Measurements from ENCODE around the gene NRIP2. TPM values are rescaled to one million over a fixed set of nuclear protein-coding genes. Genes with fewer than 3 reads are reported as not detected.

NRIP2 gene
- total and polyA plus RNA-seq, 2 experiments from 2014 or later = 0.66 TPM; not detected in 1

DNA sequence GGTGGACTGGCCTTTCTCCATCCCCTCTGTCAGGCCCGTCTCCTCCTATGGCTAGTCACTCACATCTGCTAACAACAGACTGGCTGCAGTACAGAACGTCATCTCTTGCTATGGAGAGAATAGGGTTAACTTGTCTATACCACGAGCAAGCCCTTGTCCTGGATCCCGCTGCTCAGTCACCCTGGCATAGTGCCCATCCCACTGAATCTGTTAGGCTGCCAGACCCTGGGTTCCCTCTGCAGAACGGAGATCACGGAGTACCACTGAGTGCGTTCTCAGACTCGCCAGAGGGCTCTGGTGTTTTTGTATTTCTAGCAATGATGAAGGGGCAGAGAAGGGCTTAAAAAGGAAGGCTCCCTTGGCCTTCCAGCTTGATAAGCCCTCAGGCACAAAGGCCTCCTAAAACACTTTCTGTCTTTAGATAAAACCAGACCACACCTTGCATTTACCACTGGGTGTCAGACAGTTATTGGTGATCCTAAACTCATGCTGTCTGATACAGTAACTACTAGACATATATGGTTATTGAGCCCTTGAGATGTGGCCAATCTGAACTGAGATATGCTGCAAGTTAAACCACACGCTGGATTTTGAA, 6.3 kb upstream of the NRIP2 start (continued):
- TF ChIP-seq, protein P1, sequence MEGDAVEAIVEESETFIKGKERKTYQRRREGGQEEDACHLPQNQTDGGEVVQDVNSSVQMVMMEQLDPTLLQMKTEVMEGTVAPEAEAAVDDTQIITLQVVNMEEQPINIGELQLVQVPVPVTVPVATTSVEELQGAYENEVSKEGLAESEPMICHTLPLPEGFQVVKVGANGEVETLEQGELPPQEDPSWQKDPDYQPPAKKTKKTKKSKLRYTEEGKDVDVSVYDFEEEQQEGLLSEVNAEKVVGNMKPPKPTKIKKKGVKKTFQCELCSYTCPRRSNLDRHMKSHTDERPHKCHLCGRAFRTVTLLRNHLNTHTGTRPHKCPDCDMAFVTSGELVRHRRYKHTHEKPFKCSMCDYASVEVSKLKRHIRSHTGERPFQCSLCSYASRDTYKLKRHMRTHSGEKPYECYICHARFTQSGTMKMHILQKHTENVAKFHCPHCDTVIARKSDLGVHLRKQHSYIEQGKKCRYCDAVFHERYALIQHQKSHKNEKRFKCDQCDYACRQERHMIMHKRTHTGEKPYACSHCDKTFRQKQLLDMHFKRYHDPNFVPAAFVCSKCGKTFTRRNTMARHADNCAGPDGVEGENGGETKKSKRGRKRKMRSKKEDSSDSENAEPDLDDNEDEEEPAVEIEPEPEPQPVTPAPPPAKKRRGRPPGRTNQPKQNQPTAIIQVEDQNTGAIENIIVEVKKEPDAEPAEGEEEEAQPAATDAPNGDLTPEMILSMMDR (conservative IDR thresholded peaks at IDR 0.05; ENCODE audit: low read depth in 2 of 2) = no peak
- TF ChIP-seq CREB1 (CRISPR knock-in tag; IDR thresholded peaks at IDR 0.05; ENCODE audit: low read depth) (no peak), JUNB (IDR thresholded peaks at IDR 0.05; ENCODE audit: unreplicated experiment) (no peak), NANOG (IDR thresholded peaks at IDR 0.05; ENCODE audit: borderline replicate concordance) (no peak), ZNF114 (CRISPR knock-in tag; IDR thresholded peaks at IDR 0.05) (no peak), POLR2AphosphoS5 (IDR thresholded peaks at IDR 0.05; ENCODE audit: low read depth) (no peak)
- TF ChIP-seq, protein P2, sequence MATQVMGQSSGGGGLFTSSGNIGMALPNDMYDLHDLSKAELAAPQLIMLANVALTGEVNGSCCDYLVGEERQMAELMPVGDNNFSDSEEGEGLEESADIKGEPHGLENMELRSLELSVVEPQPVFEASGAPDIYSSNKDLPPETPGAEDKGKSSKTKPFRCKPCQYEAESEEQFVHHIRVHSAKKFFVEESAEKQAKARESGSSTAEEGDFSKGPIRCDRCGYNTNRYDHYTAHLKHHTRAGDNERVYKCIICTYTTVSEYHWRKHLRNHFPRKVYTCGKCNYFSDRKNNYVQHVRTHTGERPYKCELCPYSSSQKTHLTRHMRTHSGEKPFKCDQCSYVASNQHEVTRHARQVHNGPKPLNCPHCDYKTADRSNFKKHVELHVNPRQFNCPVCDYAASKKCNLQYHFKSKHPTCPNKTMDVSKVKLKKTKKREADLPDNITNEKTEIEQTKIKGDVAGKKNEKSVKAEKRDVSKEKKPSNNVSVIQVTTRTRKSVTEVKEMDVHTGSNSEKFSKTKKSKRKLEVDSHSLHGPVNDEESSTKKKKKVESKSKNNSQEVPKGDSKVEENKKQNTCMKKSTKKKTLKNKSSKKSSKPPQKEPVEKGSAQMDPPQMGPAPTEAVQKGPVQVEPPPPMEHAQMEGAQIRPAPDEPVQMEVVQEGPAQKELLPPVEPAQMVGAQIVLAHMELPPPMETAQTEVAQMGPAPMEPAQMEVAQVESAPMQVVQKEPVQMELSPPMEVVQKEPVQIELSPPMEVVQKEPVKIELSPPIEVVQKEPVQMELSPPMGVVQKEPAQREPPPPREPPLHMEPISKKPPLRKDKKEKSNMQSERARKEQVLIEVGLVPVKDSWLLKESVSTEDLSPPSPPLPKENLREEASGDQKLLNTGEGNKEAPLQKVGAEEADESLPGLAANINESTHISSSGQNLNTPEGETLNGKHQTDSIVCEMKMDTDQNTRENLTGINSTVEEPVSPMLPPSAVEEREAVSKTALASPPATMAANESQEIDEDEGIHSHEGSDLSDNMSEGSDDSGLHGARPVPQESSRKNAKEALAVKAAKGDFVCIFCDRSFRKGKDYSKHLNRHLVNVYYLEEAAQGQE (IDR thresholded peaks at IDR 0.05; ENCODE audit: unreplicated experiment) = no peak
- TF ChIP-seq, protein P3, sequence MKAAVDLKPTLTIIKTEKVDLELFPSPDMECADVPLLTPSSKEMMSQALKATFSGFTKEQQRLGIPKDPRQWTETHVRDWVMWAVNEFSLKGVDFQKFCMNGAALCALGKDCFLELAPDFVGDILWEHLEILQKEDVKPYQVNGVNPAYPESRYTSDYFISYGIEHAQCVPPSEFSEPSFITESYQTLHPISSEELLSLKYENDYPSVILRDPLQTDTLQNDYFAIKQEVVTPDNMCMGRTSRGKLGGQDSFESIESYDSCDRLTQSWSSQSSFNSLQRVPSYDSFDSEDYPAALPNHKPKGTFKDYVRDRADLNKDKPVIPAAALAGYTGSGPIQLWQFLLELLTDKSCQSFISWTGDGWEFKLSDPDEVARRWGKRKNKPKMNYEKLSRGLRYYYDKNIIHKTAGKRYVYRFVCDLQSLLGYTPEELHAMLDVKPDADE (IDR thresholded peaks at IDR 0.05) = no peak

DNA sequence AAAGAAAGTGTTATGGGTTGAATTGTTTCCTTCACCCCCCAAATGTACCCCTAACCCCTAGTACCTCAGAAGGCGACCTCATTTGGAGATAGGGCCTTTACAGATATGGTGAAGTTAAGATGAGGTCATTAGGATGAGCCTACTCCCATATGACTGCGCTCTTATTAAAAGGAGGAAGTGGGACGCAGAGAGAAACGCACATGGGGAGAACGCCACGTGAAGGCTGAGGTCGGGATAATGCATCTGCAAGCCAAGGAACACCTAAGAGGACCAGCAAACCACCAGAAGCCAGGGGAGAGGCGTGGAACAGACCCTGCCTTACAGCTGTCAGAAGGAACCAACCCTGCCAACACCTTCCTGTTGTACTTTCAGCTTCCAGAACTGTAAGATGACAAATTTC, 1.7 kb upstream of the NRIP2 start:
- Mint-ChIP-seq H3K27ac (no peak overlapping the region), H3K9me3 (no peaks in the 10 kb centered on the region; the same call in 2 of the 3 replicates), H3K36me3 (ENCODE audit: low read depth) (peaks cover 9% of the 10 kb centered on the region), H3K4me3 (no peak overlapping the region), H3K27me3 (ENCODE audit: insufficient read depth, low read depth, poor library complexity) (peaks cover 8% of the 10 kb centered on the region), H3K4me1 (peaks cover 19% of the 10 kb centered on the region)
- Histone ChIP-seq H3K27me3 (ENCODE audit: insufficient read depth) (no peaks in the 10 kb centered on the region), H3K4me3 (no peak overlapping the region), H3K79me2 (replicated peaks; ENCODE audit: insufficient read depth) (no peaks in the 10 kb centered on the region), H3K27ac (ENCODE audit: low read depth) (no peak overlapping the region), H3F3A (replicated peaks; ENCODE audit: low read depth) (0 out of 2 replicates have a peak, but pooled peaks cover 3% of the 10 kb centered on the region), H3K9me2 (ENCODE audit: insufficient read depth) (no peaks in the 10 kb centered on the region), H3K36me3 (ENCODE audit: insufficient read depth) (no peaks in the 10 kb centered on the region), H4K20me1 (replicated peaks; ENCODE audit: insufficient read depth) (peaks cover 4% of the 10 kb centered on the region; the same call in 1 of the 2 replicates), H3K4me1 (ENCODE audit: insufficient read depth) (peaks cover 12% of the 10 kb centered on the region; the same call in 1 of the 2 replicates), H2AFZ (no peak overlapping the region), H3K4me2 (no peak overlapping the region)
- no peak for DNase-seq (ENCODE audit: low spot score)
- no peak for ATAC-seq
- TF ChIP-seq, protein P4, sequence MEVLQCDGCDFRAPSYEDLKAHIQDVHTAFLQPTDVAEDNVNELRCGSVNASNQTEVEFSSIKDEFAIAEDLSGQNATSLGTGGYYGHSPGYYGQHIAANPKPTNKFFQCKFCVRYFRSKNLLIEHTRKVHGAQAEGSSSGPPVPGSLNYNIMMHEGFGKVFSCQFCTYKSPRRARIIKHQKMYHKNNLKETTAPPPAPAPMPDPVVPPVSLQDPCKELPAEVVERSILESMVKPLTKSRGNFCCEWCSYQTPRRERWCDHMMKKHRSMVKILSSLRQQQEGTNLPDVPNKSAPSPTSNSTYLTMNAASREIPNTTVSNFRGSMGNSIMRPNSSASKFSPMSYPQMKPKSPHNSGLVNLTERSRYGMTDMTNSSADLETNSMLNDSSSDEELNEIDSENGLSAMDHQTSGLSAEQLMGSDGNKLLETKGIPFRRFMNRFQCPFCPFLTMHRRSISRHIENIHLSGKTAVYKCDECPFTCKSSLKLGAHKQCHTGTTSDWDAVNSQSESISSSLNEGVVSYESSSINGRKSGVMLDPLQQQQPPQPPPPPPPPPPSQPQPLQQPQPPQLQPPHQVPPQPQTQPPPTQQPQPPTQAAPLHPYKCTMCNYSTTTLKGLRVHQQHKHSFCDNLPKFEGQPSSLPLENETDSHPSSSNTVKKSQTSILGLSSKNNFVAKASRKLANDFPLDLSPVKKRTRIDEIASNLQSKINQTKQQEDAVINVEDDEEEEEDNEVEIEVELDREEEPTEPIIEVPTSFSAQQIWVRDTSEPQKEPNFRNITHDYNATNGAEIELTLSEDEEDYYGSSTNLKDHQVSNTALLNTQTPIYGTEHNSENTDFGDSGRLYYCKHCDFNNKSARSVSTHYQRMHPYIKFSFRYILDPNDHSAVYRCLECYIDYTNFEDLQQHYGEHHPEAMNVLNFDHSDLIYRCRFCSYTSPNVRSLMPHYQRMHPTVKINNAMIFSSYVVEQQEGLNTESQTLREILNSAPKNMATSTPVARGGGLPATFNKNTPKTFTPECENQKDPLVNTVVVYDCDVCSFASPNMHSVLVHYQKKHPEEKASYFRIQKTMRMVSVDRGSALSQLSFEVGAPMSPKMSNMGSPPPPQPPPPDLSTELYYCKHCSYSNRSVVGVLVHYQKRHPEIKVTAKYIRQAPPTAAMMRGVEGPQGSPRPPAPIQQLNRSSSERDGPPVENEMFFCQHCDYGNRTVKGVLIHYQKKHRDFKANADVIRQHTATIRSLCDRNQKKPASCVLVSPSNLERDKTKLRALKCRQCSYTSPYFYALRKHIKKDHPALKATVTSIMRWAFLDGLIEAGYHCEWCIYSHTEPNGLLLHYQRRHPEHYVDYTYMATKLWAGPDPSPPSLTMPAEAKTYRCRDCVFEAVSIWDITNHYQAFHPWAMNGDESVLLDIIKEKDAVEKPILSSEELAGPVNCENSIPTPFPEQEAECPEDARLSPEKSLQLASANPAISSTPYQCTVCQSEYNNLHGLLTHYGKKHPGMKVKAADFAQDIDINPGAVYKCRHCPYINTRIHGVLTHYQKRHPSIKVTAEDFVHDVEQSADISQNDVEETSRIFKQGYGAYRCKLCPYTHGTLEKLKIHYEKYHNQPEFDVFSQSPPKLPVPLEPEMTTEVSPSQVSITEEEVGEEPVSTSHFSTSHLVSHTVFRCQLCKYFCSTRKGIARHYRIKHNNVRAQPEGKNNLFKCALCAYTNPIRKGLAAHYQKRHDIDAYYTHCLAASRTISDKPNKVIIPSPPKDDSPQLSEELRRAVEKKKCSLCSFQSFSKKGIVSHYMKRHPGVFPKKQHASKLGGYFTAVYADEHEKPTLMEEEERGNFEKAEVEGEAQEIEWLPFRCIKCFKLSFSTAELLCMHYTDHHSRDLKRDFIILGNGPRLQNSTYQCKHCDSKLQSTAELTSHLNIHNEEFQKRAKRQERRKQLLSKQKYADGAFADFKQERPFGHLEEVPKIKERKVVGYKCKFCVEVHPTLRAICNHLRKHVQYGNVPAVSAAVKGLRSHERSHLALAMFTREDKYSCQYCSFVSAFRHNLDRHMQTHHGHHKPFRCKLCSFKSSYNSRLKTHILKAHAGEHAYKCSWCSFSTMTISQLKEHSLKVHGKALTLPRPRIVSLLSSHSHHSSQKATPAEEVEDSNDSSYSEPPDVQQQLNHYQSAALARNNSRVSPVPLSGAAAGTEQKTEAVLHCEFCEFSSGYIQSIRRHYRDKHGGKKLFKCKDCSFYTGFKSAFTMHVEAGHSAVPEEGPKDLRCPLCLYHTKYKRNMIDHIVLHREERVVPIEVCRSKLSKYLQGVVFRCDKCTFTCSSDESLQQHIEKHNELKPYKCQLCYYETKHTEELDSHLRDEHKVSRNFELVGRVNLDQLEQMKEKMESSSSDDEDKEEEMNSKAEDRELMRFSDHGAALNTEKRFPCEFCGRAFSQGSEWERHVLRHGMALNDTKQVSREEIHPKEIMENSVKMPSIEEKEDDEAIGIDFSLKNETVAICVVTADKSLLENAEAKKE (CRISPR knock-in tag; IDR thresholded peaks at IDR 0.05) = no peak
- TF ChIP-seq, protein P3 (IDR thresholded peaks at IDR 0.05) = no peak
- TF ChIP-seq POLR2AphosphoS5 (IDR thresholded peaks at IDR 0.05; ENCODE audit: low read depth) (no peak), NANOG (IDR thresholded peaks at IDR 0.05; ENCODE audit: borderline replicate concordance) (no peak), CREB1 (CRISPR knock-in tag; IDR thresholded peaks at IDR 0.05; ENCODE audit: low read depth) (no peak)

All from GM23338 (cell line).